H1 (cell line): Measurements from ENCODE around the gene NEDD4. TPM values are rescaled to one million over a fixed set of nuclear protein-coding genes. Genes with fewer than 3 reads are reported as not detected.
A peak's percentile ranks its signal among the peaks of the same experiment; 100 is the strongest.

Experiments
- CTCF ChIA-PET: fragments of 300-600 bp; sonication (Branson Sonifier 250); formaldehyde crosslinking; loops from one replicate; lab custom pipeline; 2021; ENCODE audit not compliant: partially characterized antibody; lab: Charles Lee
- POLR2A ChIA-PET: fragments of 300-600 bp; sonication (Branson Sonifier 250); formaldehyde crosslinking; loops from one replicate; lab custom pipeline; 2021; ENCODE audit warnings: inconsistent platforms; ENCODE audit not compliant: partially characterized antibody; lab: Charles Lee
- DNase-seq, 2 experiments: peaks; one replicate each; pipeline versions ENCODE4 v3.0.0 to v3.0.0-alpha.2; 2010 to 2022; ENCODE audit warnings: low spot score in 2 of 2, low read depth in 1 of 2, mixed read lengths in 1 of 2
- FAIRE-seq: peaks from 2 replicates; lab custom pipeline; 2011; peaks lifted over from hg19 to GRCh38; lab: Jason Lieb, UNC
- H2AFZ ChIP-seq: 2 replicates; pipeline ENCODE4 v1.8.1; 2012; ENCODE audit warnings: low read length, inconsistent platforms
- H2AK5ac ChIP-seq: 2 replicates; pipeline ENCODE4 v1.6.1; 2013; ENCODE audit warnings: low read depth, low read length
- H2BK120ac ChIP-seq: replicated peaks from 2 replicates; pipeline ENCODE3; 2013; ENCODE audit warnings: low read depth, low read length, inconsistent platforms
- H2BK12ac ChIP-seq: 2 replicates; pipeline ENCODE4 v1.6.1; 2013; ENCODE audit warnings: low read depth, low read length
- H2BK15ac ChIP-seq: 2 replicates; pipeline ENCODE4 v1.6.1; 2013; ENCODE audit warnings: low read length
- H2BK20ac ChIP-seq: 2 replicates; pipeline ENCODE4 v1.6.1; 2013; ENCODE audit warnings: low read length
- H2BK5ac ChIP-seq: 2 replicates; pipeline ENCODE4 v1.6.1; 2013; ENCODE audit warnings: low read depth, low read length
- H3K14ac ChIP-seq: 2 replicates; pipeline ENCODE4 v1.6.1; 2013; ENCODE audit warnings: inconsistent platforms; ENCODE audit not compliant: insufficient read length
- H3K18ac ChIP-seq: 2 replicates; pipeline ENCODE4 v1.6.1; 2013; ENCODE audit warnings: low read length; ENCODE audit errors: extremely low read depth
- H3K23ac ChIP-seq: 2 replicates; pipeline ENCODE4 v1.6.1; 2013; ENCODE audit warnings: inconsistent platforms; ENCODE audit not compliant: insufficient read length
- H3K23me2 ChIP-seq: 2 replicates; pipeline ENCODE4 v1.6.1; 2013; ENCODE audit warnings: low read depth, low read length
- H3K27ac ChIP-seq: 2 replicates; pipeline ENCODE4 v1.6.1; 2011; ENCODE audit warnings: low read depth, low read length, inconsistent platforms
- H3K27me3 ChIP-seq, 4 experiments: replicated peaks in 1 of 4; 1 replicate in 1 of 4; 2 replicates in 3 of 4; pipeline versions ENCODE4 v1.6.1 to v1.8.1; 2011 to 2013; ENCODE audit warnings: low read length in 3 of 4, mild to moderate bottlenecking in 3 of 4, inconsistent platforms in 2 of 4, mixed read lengths in 2 of 4, moderate library complexity in 1 of 4; ENCODE audit not compliant: control insufficient read depth in 3 of 4, insufficient read depth in 3 of 4; ENCODE audit errors: extremely low read depth in 1 of 4
- H3K36me3 ChIP-seq, 4 experiments: 2 replicates each; pipeline versions ENCODE4 v1.6.1 to v1.8.1; 2011 to 2013; ENCODE audit warnings: mild to moderate bottlenecking in 4 of 4, low read length in 3 of 4, moderate library complexity in 2 of 4, control low read depth in 1 of 4, inconsistent platforms in 1 of 4; ENCODE audit not compliant: insufficient read depth in 4 of 4, control insufficient read depth in 2 of 4
- H3K4ac ChIP-seq: replicated peaks from 2 replicates; pipeline ENCODE3; 2013; ENCODE audit warnings: low read length, low read depth, mixed read lengths, inconsistent platforms; ENCODE audit not compliant: insufficient read length
- H3K4me1 ChIP-seq, 4 experiments: replicated peaks in 1 of 4; 1 replicate in 1 of 4; 2 replicates in 3 of 4; pipeline versions ENCODE4 v1.6.1 to v1.8.1; 2011 to 2013; ENCODE audit warnings: low read length in 3 of 4, inconsistent platforms in 2 of 4, mixed read lengths in 1 of 4; ENCODE audit not compliant: insufficient read depth in 4 of 4, control insufficient read depth in 3 of 4
- H3K4me2 ChIP-seq, 2 experiments: 2 replicates each; pipeline versions ENCODE4 v1.6.1 to v1.8.1; 2011 to 2013; ENCODE audit warnings: low read depth in 2 of 2, low read length in 2 of 2, control low read depth in 1 of 2, inconsistent platforms in 1 of 2, mild to moderate bottlenecking in 1 of 2; ENCODE audit not compliant: insufficient read depth in 1 of 2
- H3K4me3 ChIP-seq, 4 experiments: fragments of 200-600, 300-600 bp in 1 of 4; sonication (generic), shearing (Covaris generic), sonication (Bioruptor Twin) in 1 of 4; 2 replicates each; pipeline versions ENCODE4 v1.5.1 to v1.8.1; 2011 to 2016; ENCODE audit warnings: low read length in 4 of 4, low read depth in 3 of 4, control low read depth in 2 of 4, inconsistent platforms in 2 of 4, mild to moderate bottlenecking in 2 of 4, mixed read lengths in 1 of 4, moderate library complexity in 1 of 4; ENCODE audit not compliant: insufficient read depth in 2 of 4; ENCODE audit errors: extremely low read depth in 1 of 4
- H3K56ac ChIP-seq: replicated peaks from 2 replicates; pipeline ENCODE3; 2013; ENCODE audit warnings: low read depth, mild to moderate bottlenecking, mixed read lengths, low read length, inconsistent platforms; ENCODE audit not compliant: insufficient read length
- H3K79me1 ChIP-seq: 2 replicates; pipeline ENCODE4 v1.6.1; 2013; ENCODE audit warnings: low read depth, low read length, control low read depth
- H3K79me2 ChIP-seq, 2 experiments: 2 replicates each; pipeline versions ENCODE4 v1.6.1 to v1.8.1; 2012 to 2013; ENCODE audit warnings: low read length in 2 of 2, mild to moderate bottlenecking in 2 of 2, inconsistent platforms in 1 of 2; ENCODE audit not compliant: insufficient read depth in 2 of 2, control insufficient read depth in 1 of 2
- H3K9ac ChIP-seq, 4 experiments: replicated peaks in 1 of 4; 1 replicate in 1 of 4; 2 replicates in 3 of 4; pipeline versions ENCODE4 v1.6.1 to v1.8.1; 2011 to 2013; ENCODE audit warnings: low read depth in 3 of 4, low read length in 3 of 4, control low read depth in 2 of 4, mild to moderate bottlenecking in 2 of 4, moderate library complexity in 2 of 4, inconsistent platforms in 1 of 4; ENCODE audit errors: extremely low read depth in 1 of 4
- H3K9me3 ChIP-seq, 2 experiments: 2 replicates each; pipeline versions ENCODE4 v1.6.1 to v1.8.1; 2012 to 2013; ENCODE audit warnings: mild to moderate bottlenecking in 2 of 2, moderate library complexity in 2 of 2, control low read depth in 1 of 2, inconsistent platforms in 1 of 2, low read depth in 1 of 2, low read length in 1 of 2, mixed read lengths in 1 of 2; ENCODE audit not compliant: insufficient read depth in 2 of 2
- H4K20me1 ChIP-seq, 2 experiments: replicated peaks in 1 of 2; 2 replicates each; pipeline versions ENCODE3 to v1.8.1; 2011 to 2013; ENCODE audit warnings: inconsistent platforms in 2 of 2, low read length in 2 of 2, mild to moderate bottlenecking in 1 of 2; ENCODE audit not compliant: insufficient read depth in 2 of 2, control insufficient read depth in 1 of 2
- H4K5ac ChIP-seq: 2 replicates; pipeline ENCODE4 v1.6.1; 2013; ENCODE audit warnings: low read length, low read depth, mixed read lengths, inconsistent platforms; ENCODE audit not compliant: insufficient read length
- H4K8ac ChIP-seq: 2 replicates; pipeline ENCODE4 v1.8.0; 2013; ENCODE audit warnings: mild to moderate bottlenecking, moderate library complexity, low read length, inconsistent platforms; ENCODE audit not compliant: insufficient read depth; ENCODE audit errors: extremely low read depth
- H4K91ac ChIP-seq: replicated peaks from 2 replicates; pipeline ENCODE3; 2013; ENCODE audit warnings: low read length, mixed read lengths, inconsistent platforms; ENCODE audit not compliant: insufficient read length
- CTBP2 ChIP-seq: IDR thresholded peaks from 2 replicates; pipeline ENCODE4 v1.7.0; 2011; ENCODE audit warnings: borderline replicate concordance, mild to moderate bottlenecking, moderate library complexity, mixed read lengths, low read length; ENCODE audit not compliant: insufficient read depth, insufficient read length
- GTF2F1 ChIP-seq: IDR thresholded peaks from 2 replicates; pipeline ENCODE4 v1.6.1; 2012; ENCODE audit warnings: low read depth, low read length, improper control_type of control experiment, borderline replicate concordance
- JUN ChIP-seq: IDR thresholded peaks from 2 replicates; pipeline ENCODE4 v1.6.1; 2011; ENCODE audit warnings: low read depth, mild to moderate bottlenecking, improper control_type of control experiment, low read length
- PHF8 ChIP-seq: fragments of 200-600 bp; sonication (generic); conservative IDR thresholded peaks from 2 replicates; pipeline ENCODE4 v1.7.1; 2012; ENCODE audit warnings: low read depth, mild to moderate bottlenecking, inconsistent platforms, low read length, moderate library complexity
- RBBP5 ChIP-seq: IDR thresholded peaks from 2 replicates; pipeline ENCODE4 v1.7.1; 2012; ENCODE audit warnings: low read depth, mild to moderate bottlenecking, inconsistent platforms, low read length, moderate library complexity, borderline replicate concordance
- SP2 ChIP-seq: IDR thresholded peaks from 2 replicates; pipeline ENCODE4 v1.6.1; 2012; ENCODE audit warnings: mild to moderate bottlenecking, low read length, inconsistent platforms
- SP4 ChIP-seq: IDR thresholded peaks from 2 replicates; pipeline ENCODE4 v1.6.1; 2012; ENCODE audit warnings: low read length, inconsistent platforms
- ZNF274 ChIP-seq: IDR thresholded peaks from 2 replicates; pipeline ENCODE4 v1.7.0; 2012; ENCODE audit warnings: low read length, borderline replicate concordance; ENCODE audit errors: extremely low read depth
- WGBS, 2 experiments: shearing (Covaris generic) in 1 of 2; methylation state at CpG; one replicate each; pipeline versions ENCODE4 v1.1.6 to v1.1.7; 2013 to 2015; ENCODE audit warnings: low lambda C conversion rate in 2 of 2, mixed read lengths in 2 of 2, inconsistent platforms in 1 of 2, low coverage in 1 of 2, missing lambda C conversion rate in 1 of 2; ENCODE audit not compliant: insufficient replicate concordance in 2 of 2, insufficient coverage in 1 of 2, insufficient read length in 1 of 2; ENCODE audit errors: extremely low coverage in 1 of 2, missing lambda C conversion rate in 1 of 2; 5-methylcytosine and 5-hydroxymethylcytosine counted together
- polyA plus RNA-seq, 7 experiments: library from polyadenylated mRNA; depleted of rRNA in 3 of 7; stranded (reverse) in 5 of 7; unstranded in 2 of 7; fragments of >200 nt in 5 of 7; fragments of 200-250 nt in 2 of 7; gene quantifications; 1 replicate in 5 of 7; 2 replicates in 1 of 7; 4 replicates in 1 of 7; pipeline versions ENCODE4 v1.2.1 to v1.2.3, GENCODE V29; 2011 to 2013; ENCODE audit warnings: missing spikeins in 2 of 7, mixed read lengths in 2 of 7
- total RNA-seq: library from RNA; stranded (reverse); fragmentation: NEBNext Ultra II Directional; extraction: Animal tissue kit (Norgen Biotek cat#: 25700); gene quantifications from 2 replicates; pipeline ENCODE4 v1.2.1, GENCODE V29; 2021

Gene NEDD4
- total and polyA plus RNA-seq, 2 of the 8 experiments (the other 6 are each of a cell fraction or from before 2014, with no cell fraction given) = 0.95 to 3.9 TPM

GRCh38 chr15:55990516-55990915 lies 2.9 kb downstream of the NEDD4 start:
- H2BK120ac ChIP-seq = no peak overlapping the region
- H3K56ac ChIP-seq = no peak overlapping the region
- no peak for TF ChIP-seq ZNF274
- TF ChIP-seq SP2 = no peak
- no peak for TF ChIP-seq SP4
- TF ChIP-seq CTBP2 = no peak
- no peak for TF ChIP-seq RBBP5
- TF ChIP-seq GTF2F1 = no peak
- no peak for TF ChIP-seq JUN
- TF ChIP-seq PHF8 = no peak

More at GRCh38 chr15:55990516-55990915, 2.9 kb downstream of the NEDD4 start:
- H4K5ac ChIP-seq = no peak overlapping the region
- peaks cover 0 to 10% (median 2%) of the 10 kb centered on the region in 4 experiments; a peak in 2 of 7 replicates for H3K27me3 ChIP-seq
- H3K4me1 ChIP-seq = no peaks in the 10 kb centered on the region
- H4K91ac ChIP-seq = no peak overlapping the region
- H3K4me3 ChIP-seq = no peak overlapping the region
- H3K36me3 ChIP-seq = no peaks in the 10 kb centered on the region
- no peak overlapping the region for H2AK5ac ChIP-seq
- no peaks in the 10 kb centered on the region for H3K9me3 ChIP-seq
- POLR2A ChIA-PET = no interaction called here
- H3K23me2 ChIP-seq = peaks cover 3% of the 10 kb centered on the region; the same call in 1 of the 2 replicates
- H3K14ac ChIP-seq = no peak overlapping the region
- FAIRE-seq = no peak
- H2AFZ ChIP-seq = no peak overlapping the region
- H3K79me2 ChIP-seq = no peaks in the 10 kb centered on the region
- no peak overlapping the region for H3K23ac ChIP-seq
- peak overlapping the region; percentile 77; the same call in 1 of the 2 replicates for H2BK12ac ChIP-seq
- H4K20me1 ChIP-seq = no peaks in the 10 kb centered on the region
- CTCF ChIA-PET = no interaction called here
- no peak overlapping the region for H3K27ac ChIP-seq
- H3K4me2 ChIP-seq = no peak overlapping the region
- H2BK20ac ChIP-seq = no peak overlapping the region
- no peak overlapping the region for H2BK15ac ChIP-seq
- no peaks in the 10 kb centered on the region for H3K79me1 ChIP-seq
- DNase-seq = no peak
- no peak overlapping the region for H2BK5ac ChIP-seq
- H3K4ac ChIP-seq = no peak overlapping the region
- no peak overlapping the region for H3K9ac ChIP-seq
- H4K8ac ChIP-seq = no peak overlapping the region
- WGBS, 2 experiments = 94% methylated on average over 2 of the region's 2 CpGs; no CpG with 5 or more reads in 1 of the 2 experiments
- H3K18ac ChIP-seq = no peak overlapping the region
